ENCODE results near the gene GSS.

The GSS gene

GRCh38 chr20:34987288-34988190, 31.9 kb upstream of the GSS start:
- H3K27me3 ChIP-seq (ENCODE audit: low read depth) = no peaks in the 10 kb centered on the region
- H3K9me3 ChIP-seq = no peaks in the 10 kb centered on the region
- no peak overlapping the region for H3K4me3 ChIP-seq
- H3K36me3 ChIP-seq (replicated peaks) = no peaks in the 10 kb centered on the region
- in situ Hi-C loops (cut with MboI; ENCODE audit: low sequenced_read_pairs) = no loop called here
- H3K4me1 ChIP-seq = peaks cover 12% of the 10 kb centered on the region
- no peak for DNase-seq (ENCODE audit: low spot score in 2 of 2)

GRCh38 chr20:34986311-34987287, 31.0 kb upstream of the GSS start:
- Histone ChIP-seq H3K27me3 (ENCODE audit: low read depth) (no peaks in the 10 kb centered on the region), H3K36me3 (replicated peaks) (no peaks in the 10 kb centered on the region), H3K4me3 (no peak overlapping the region), H3K9me3 (no peaks in the 10 kb centered on the region), H3K4me1 (peaks cover 12% of the 10 kb centered on the region)
- DNase-seq (ENCODE audit: low spot score in 2 of 2) = no peak
- in situ Hi-C loops (cut with MboI; ENCODE audit: low sequenced_read_pairs) = no loop called here

- H3K36me3 ChIP-seq (replicated peaks) = no peaks in the 10 kb centered on the region
- H3K9me3 ChIP-seq = no peaks in the 10 kb centered on the region
- peaks cover 12% of the 10 kb centered on the region for H3K4me1 ChIP-seq
- in situ Hi-C loops (cut with MboI; ENCODE audit: low sequenced_read_pairs) = no loop called here
- no peak for DNase-seq (ENCODE audit: low spot score in 2 of 2)
- no peak overlapping the region for H3K4me3 ChIP-seq
- H3K27me3 ChIP-seq (ENCODE audit: low read depth) = no peaks in the 10 kb centered on the region
These were observed 30.1 kb upstream of the GSS start for GRCh38 chr20:34985461-34986310.

- DNase-seq (ENCODE audit: low spot score in 2 of 2) = no peak
- no peaks in the 10 kb centered on the region for H3K36me3 ChIP-seq (replicated peaks)
- in situ Hi-C loops (cut with MboI; ENCODE audit: low sequenced_read_pairs) = no loop called here
- H3K4me1 ChIP-seq = peaks cover 12% of the 10 kb centered on the region
- no peaks in the 10 kb centered on the region for H3K27me3 ChIP-seq (ENCODE audit: low read depth)
- no peak overlapping the region for H3K4me3 ChIP-seq
- no peaks in the 10 kb centered on the region for H3K9me3 ChIP-seq
These were observed 29.2 kb upstream of the GSS start for GRCh38 chr20:34984756-34985261.

- no peaks in the 10 kb centered on the region for H3K9me3 ChIP-seq
- in situ Hi-C loops (cut with MboI; ENCODE audit: low sequenced_read_pairs) = no loop called here
- H3K4me3 ChIP-seq = no peak overlapping the region
- H3K4me1 ChIP-seq = peaks cover 12% of the 10 kb centered on the region
- peak; percentile 36 to 60 for DNase-seq (ENCODE audit: low spot score in 2 of 2)
- H3K36me3 ChIP-seq (replicated peaks) = no peaks in the 10 kb centered on the region
- no peaks in the 10 kb centered on the region for H3K27me3 ChIP-seq (ENCODE audit: low read depth)
These were observed 28.6 kb upstream of the GSS start for GRCh38 chr20:34983995-34984735.

- in situ Hi-C loops (cut with MboI; ENCODE audit: low sequenced_read_pairs) = no loop called here
- DNase-seq (ENCODE audit: low spot score in 2 of 2) = no peak
- no peaks in the 10 kb centered on the region for H3K36me3 ChIP-seq (replicated peaks)
- no peak overlapping the region for H3K4me3 ChIP-seq
- peaks cover 16% of the 10 kb centered on the region for H3K4me1 ChIP-seq
- no peaks in the 10 kb centered on the region for H3K9me3 ChIP-seq
- H3K27me3 ChIP-seq (ENCODE audit: low read depth) = no peaks in the 10 kb centered on the region
These were observed 27.6 kb upstream of the GSS start for GRCh38 chr20:34983089-34983820.

- peaks cover 24% of the 10 kb centered on the region for H3K4me1 ChIP-seq
- H3K4me3 ChIP-seq = no peak overlapping the region
- H3K36me3 ChIP-seq (replicated peaks) = no peaks in the 10 kb centered on the region
- in situ Hi-C loops (cut with MboI; ENCODE audit: low sequenced_read_pairs) = no loop called here
- no peaks in the 10 kb centered on the region for H3K27me3 ChIP-seq (ENCODE audit: low read depth)
- no peak for DNase-seq (ENCODE audit: low spot score in 2 of 2)
- no peaks in the 10 kb centered on the region for H3K9me3 ChIP-seq
These were observed 26.9 kb upstream of the GSS start for GRCh38 chr20:34982270-34983088.

GRCh38 chr20:34980543-34981233, 25.1 kb upstream of the GSS start:
- H3K36me3 ChIP-seq (replicated peaks) = no peaks in the 10 kb centered on the region
- peak in 1 of 2 experiments; percentile 55 for DNase-seq (ENCODE audit: low spot score in 2 of 2)
- peaks cover 32% of the 10 kb centered on the region for H3K4me1 ChIP-seq
- H3K4me3 ChIP-seq = no peak overlapping the region
- in situ Hi-C loops (cut with MboI; ENCODE audit: low sequenced_read_pairs) = no loop called here
- no peaks in the 10 kb centered on the region for H3K9me3 ChIP-seq
- no peaks in the 10 kb centered on the region for H3K27me3 ChIP-seq (ENCODE audit: low read depth)

- no peaks in the 10 kb centered on the region for H3K36me3 ChIP-seq (replicated peaks)
- H3K4me1 ChIP-seq = peaks cover 32% of the 10 kb centered on the region
- H3K9me3 ChIP-seq = no peaks in the 10 kb centered on the region
- H3K4me3 ChIP-seq = no peak overlapping the region
- in situ Hi-C loops (cut with MboI; ENCODE audit: low sequenced_read_pairs) = no loop called here
- peak in 1 of 2 experiments; percentile 66 for DNase-seq (ENCODE audit: low spot score in 2 of 2)
- no peaks in the 10 kb centered on the region for H3K27me3 ChIP-seq (ENCODE audit: low read depth)
These were observed 24.0 kb upstream of the GSS start for GRCh38 chr20:34979366-34980153.

- in situ Hi-C loops (cut with MboI; ENCODE audit: low sequenced_read_pairs) = no loop called here
- no peak for DNase-seq (ENCODE audit: low spot score in 2 of 2)
These were observed 22.6 kb upstream of the GSS start for GRCh38 chr20:34978092-34978744.

More at GRCh38 chr20:34978092-34978744, 22.6 kb upstream of the GSS start:
- Histone ChIP-seq H3K9me3 (no peaks in the 10 kb centered on the region), H3K4me1 (peaks cover 21% of the 10 kb centered on the region), H3K27me3 (ENCODE audit: low read depth) (no peaks in the 10 kb centered on the region), H3K4me3 (no peak overlapping the region), H3K36me3 (replicated peaks) (no peaks in the 10 kb centered on the region)
